Kidney capillary endothelial cell (primary cell): ENCODE data around the gene MEIS2.

ENCODE experiments used
- DNase-seq: peaks from one replicate; pipeline ENCODE4 v3.0.0-alpha.2; 2018; ENCODE audit warnings: low spot score

The MEIS2 gene

DNA sequence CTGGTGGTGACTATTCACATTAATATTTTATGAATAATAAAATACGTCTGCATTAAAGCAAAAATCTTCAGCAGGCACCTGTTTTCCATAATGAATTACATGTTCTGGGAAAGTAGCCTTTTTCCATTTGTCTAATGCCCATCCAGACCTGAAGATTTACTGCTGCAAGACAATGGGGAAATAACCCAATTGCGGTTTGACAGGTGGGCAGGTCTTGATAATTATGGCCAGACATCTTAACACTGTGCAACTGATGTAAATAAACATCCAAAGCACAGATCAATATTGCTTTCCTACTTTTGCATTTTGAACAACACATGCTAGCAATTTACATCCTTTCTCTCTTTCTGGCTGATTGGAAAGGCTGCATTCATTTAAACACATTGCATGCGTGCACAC is 173.9 kb downstream of the MEIS2 start:
- no peak for DNase-seq

DNA sequence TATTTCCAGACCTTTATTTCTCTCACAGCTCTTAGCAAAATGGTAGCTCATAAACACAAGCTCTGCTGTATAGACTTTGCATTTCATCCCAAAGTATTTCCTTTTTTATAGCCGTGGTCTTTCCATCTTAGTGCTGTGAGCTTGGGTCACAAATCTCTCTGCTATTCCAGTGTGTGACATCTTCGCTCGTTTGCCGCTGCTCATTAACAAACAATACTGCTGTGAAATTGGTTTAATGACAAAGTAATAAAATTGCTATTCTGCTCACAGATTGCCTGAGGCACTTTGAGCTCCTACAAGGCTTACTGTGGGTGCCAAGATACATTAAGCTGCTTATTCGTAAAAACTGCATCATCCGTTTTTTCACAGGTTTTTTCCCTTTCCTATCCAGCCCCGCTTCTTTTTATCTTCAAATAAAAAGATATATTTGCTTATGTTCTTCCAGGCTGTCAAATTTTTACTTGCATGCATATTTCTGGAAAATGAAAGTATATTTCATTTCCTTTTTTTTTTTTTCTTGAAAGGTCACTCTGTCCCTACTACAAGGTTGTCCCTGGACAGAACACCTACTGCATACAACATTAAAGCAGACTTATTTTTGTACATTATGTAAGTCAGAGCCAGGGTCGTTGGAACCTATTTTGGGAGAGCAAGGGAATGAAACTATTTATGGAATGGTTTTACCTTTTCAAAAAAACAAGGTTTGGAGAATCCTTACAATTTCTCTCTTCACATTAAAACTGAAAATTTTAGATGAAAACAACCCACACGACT is 174.5 kb downstream of the MEIS2 start:
- DNase-seq: no peak

DNA sequence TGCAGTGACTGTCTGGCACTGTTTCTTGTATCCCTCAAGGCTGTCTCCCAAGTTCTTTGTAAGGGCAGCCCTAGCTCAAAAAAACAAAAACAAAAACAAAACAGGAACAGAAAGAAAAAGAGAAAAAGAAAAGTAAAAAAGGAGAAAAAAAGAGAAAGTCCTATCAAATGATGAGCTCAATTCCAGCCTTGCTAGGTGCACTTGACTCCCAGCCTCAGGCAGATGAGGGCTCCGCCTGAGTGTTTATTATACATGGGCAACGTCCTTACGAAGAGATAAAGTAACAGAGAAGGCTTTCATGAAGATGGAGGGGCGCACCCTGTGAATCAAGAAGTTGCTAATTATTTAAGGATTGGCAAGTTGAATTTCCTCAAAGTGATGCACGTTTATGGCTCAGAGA is 175.3 kb downstream of the MEIS2 start:
- no peak for DNase-seq

DNA sequence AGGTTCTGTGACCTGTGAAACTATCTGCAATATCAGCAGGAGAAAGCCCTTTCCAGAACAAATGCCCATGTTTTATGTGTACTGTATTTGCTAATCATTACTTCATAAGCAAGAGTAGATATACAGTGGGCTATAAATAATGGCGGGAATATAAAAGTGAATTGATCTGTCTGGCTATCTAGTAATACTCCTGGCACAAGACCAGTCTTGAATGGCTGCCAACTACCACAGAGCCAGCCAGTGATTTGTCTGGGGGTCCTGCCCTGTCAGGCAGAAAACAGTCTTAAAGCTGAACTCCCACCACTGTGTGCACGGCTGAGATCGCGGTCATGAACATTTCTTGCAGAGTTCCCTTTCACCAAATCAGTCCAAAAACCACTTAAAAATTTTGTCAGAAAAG is 176.3 kb downstream of the MEIS2 start:
- DNase-seq: no peak

DNA sequence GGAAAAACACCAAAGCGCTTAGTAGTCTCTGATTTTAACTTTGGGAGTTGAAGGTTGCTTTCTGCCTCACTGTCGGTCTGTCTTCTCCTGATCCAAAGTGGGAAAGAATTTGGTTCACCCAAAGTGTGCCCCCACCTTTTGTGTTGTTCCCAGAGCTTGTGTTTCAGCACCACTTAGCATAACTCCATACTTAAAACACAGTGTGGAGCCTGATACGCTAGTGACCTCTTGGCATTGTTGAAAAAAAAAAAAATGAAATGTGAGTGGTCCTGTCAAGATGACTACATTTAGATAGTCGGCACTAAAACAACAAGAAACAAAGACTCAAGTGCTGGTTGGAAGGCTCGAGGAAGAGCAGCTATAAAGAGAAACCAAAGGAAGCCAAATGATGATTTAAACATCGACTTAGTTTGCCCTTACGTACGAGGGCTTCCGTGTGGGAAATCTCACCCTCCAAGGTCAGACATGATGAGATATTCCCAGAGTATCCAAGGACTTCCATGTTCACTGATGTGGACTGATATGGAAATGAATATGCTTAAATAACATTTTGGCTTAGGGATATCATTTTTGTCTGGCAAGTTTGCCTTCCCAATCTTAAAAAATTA is 178.8 kb downstream of the MEIS2 start:
- DNase-seq: no peak

DNA sequence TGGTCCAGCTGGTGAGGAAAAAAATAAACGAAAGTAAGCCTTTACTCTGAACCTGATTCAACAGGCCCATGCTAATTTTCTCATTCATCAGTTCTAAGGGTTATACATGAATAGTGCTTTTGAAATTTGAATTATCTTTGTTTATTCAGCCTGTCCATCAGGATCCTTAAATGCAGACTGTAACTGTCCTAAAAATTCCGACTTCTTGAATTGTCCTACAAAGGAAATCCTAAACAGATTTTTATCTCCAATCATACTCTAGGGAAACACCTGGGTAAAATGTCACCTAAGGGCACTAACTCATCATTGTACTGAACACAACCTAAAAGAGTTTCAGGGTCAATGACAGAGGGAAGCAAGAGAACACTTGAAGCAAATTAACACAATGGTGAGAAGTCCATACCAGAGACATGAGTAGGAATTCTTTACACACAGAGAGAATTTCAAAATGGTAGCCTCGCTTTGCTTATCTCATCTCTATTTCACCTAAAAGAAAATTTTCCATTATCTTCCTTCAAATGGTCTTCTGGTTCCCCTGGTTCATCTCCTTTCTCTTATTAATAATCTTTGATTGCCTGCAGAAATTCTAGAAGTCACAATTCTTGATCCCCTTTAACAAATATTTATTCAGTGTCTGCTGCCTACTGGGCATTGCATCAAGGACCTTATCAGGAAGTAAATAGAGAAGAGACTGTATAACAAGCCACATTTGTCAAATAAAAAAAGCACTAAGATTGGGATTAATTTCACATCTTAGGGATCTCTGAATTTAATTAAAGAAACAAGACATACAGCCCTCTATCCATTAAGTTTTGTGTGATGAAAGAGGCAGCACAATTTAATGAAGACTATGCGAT is 182.7 kb downstream of the MEIS2 start:
- no peak for DNase-seq

DNA sequence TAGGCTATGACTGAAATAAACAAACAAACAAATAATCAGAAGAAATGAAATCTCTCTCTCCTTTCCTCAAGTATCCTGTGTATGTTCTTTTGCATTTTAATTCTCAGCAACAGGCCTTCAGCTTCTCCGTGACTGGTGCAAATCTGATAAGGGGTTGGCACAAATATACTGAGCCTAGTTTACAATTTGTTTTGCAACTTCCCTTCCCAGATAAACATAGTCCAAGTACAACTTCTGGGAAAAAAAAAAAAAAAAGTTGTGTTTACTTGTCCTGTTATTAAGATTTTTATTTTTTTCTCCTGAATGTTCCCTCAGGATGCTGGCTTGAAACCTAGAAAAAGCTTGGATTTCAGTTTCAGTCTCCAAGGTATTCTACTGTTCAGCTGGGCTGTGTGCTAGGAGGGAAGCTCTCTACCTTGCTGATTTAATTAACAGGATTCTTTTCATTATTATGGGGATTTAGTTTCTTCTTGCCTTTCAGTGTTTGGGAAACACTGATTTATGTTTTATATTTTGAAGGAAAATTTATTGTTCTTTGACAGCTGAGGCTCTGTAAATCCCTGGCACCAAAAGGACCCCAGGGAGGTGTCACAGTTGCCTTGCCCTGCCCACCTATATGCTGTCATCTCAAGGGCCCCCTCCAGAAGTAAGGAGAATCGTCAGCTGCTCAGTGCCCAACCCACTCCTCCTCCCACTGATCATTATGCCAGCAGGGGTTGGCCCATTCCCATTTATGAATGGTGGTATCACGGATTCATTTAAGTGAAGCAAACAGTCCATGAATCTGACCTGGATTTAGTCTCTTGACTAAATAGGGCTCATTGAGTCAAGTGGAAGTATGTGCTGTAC is 185.2 kb downstream of the MEIS2 start:
- no peak for DNase-seq

DNA sequence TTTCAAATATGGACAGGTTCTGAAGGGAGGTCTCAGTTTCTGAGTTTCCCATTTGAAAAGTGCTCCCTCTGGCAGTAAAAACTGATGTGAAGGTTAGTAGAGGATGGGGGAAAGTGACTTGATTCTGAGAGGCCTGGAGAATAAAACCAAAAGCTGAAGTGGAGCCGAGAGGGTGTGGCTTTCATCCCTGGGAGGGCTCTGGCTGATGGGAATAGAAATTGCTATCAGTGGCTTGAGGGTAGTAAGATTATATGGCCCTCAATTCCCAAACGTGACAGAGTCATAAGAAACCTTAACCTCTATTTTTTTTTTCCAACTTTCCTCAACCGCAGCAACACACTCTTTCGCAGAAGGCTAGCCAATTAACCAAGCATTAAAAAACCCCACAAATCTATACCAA is 185.9 kb downstream of the MEIS2 start:
- DNase-seq: no peak

DNA sequence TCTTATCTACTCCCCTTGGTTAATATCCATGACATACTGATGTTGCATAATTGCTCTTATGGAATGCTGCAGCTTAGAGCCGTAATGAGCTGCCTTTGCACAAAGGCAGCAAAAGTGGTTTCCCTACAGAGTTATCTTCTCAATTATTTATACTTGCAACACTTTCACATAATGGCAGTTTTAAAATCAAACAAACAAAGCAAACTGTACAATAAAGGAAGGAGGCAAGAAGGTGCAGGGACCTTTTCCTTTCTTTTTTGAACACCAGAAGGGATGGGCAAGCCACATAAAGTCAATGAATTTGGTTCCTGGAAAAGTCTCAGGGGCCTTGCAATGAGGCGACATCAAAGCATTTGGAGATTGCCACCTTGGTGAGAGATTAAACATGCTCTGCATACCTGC is 188.0 kb downstream of the MEIS2 start:
- no peak for DNase-seq

DNA sequence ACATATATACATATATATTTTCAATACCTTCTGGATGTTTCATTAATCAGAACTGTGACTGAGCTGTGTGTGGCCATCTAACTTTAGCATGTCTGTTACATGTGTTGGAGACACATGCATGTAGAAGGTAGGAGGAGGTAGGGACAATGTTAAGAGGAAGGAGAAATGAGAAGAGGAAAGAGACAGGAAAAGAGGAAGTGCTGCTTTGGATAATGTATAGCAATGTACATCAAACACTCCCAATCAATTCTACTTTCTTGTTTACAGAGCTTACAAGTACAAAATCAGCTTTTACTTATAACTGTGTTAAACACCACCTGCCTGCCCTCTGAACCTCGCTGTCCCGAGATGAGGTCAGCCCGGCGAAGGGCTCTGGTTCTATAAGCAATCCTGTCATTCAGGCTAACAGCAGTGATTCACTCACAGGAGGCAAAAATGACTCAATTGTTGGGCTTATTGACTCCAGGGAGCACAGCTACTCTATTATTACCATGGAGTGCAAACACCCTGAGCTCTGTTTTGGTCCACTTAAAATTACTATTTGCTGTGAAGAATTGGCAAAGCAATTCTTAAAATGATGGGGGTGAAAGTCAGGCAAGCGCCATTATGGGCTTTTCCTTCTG is 188.9 kb downstream of the MEIS2 start:
- DNase-seq: peak; percentile 51

DNA sequence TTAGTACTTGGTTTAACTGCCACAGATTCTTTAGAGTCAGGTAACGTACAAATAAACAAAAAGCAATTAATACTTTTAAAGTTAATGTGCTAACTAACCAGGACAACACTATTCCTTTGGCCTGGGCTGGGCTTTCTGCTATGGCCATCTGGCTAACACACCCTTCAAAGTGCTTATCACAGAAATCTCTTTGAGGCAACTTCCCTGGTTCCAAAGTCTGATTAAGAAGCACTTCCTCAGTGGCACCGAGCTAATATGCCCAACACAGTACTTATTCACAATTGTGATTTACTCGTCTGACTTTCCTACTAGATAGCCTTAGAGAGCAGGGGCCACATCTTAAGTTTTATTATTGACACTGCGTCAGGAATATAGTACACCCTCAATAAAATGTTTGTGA is 191.4 kb downstream of the MEIS2 start:
- DNase-seq: no peak

DNA sequence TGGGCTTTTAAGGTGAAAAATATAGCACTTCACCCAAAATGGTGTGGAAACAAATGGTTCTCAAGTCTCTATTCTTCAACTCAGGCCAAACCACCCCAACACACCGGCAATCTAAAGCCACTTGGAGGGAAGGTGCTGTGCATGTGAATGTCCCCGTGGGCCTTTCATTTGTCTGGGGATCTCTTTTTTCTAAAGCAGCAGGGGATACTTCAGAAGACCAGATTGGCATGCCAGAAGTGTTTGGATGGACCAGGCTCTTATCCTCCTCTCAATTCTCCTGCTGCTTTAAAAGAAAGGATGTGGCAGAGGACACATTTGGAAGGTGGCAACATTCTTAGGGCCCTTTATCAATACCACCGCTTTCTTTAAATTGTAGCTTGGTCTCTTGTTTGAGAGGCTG is 193.1 kb downstream of the MEIS2 start:
- DNase-seq: no peak

DNA sequence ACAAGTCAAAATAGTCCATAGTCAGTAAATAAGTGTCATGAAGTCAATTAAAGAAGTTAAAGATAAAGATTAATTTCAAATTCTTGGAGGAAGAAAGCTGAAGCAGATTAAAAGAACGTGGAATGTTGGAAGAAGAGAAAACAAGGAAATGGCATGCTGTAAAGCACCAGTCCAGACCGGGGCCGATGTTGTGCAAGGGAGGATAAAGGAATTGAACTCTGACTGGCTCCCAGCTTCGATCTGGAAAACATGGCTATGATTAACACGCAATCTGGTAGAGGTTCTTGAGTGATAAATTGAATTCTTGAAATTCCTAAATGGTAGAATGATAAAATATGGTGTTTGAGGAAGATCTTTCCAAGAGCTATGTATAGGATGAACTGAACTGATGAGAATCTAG is 194.4 kb downstream of the MEIS2 start:
- DNase-seq: no peak

DNA sequence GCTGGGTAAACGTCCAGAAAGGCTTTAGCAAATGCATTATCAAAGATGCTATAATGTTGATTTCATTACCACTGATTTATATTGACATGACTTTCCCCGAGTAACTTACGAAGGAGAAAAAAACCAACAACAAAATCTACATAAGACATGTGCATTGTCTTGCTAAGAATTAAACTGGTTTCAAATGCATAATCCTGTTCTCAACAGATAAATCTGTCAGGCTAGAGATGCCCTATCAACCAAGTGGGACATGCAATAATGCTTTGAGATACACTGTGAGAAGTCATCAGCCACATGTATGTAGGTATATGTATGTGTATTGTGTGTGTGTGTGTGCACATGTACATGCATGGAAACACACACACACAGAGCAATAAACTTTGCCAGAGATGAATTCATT is 195.6 kb downstream of the MEIS2 start:
- no peak for DNase-seq

DNA sequence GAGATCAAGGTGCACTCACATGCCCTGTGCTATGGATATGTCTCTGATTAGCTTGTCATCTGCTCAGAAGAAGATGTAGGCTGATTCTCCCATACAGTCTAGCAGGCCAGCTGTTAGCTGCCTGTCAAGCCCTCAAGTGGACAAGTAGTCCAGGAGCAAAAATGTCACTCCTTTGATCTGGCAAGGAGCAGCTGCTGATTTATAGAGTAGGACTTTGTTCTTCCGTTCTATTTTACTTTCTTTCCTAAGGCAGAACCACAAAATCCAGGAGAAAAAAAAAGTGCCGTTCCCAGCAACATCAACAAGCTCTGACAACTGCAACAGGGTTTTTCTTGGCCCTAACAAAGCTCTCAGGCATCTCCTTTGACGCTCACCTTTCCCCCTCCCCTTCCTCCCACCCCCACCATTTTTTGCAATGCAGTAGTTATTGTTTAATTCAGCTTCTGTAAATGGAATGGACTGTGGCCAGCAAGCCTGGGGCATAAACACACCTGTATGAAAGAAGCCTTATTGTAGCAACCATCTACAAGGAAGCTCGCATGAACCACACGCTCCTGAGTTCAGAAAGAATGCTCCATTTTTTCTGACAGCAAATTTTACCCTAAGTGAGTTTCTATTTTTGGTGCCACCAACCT is 196.3 kb downstream of the MEIS2 start:
- no peak for DNase-seq

DNA sequence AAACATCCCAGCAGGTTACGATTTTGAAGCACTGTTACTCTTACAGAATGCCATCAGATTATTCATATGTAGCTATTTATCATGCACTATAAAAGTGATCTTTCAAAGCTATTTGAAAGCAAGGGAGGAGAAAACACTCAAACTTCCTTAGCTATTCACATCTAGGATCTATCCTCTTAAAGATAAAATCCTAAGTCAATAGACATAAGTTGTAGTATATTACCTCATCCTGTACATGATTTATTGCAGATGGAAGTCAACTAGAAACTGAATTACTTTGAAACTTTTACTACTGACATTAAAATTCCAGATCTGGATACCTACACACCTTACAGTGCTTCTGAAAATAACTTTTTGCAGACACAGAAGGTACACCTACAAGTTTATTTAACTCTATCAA is 197.2 kb downstream of the MEIS2 start:
- no peak for DNase-seq

DNA sequence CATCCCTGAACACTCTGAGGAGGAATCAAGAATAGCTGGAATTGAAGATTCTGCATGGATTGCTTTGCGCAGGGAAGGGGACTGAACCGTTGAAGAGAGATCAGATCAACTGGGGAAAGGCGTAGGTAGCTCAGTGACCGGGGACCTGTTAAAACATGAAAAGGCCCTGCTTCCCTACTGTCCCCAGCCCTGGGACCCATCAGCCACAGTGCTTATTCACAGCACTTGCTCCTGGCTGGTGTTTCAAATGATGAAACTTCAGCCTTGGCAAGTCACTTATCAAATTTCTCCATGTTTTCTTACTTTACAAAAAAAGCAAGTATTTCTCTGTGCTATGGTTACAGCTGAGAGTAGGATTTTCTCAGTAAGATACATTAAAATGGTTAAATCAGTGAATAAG is 199.3 kb downstream of the MEIS2 start:
- DNase-seq: no peak

DNA sequence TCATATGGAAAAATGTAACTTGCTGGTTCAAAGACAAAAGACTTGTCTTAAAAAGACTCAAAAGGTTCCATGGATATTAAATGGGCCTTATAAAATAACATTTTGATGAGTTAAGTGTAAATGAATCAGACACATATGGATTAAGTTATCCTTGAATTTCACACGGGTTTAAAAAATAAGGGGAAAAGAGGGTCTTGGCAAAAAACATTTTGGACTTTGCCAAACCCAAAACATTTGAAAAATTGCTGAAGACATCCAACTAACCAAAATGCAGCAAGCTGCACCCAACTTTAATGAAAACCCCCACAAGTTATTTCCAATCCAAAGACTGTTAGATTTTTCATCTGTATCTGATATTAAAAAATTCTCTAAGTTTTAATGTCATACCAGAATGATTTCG is 200.7 kb downstream of the MEIS2 start:
- no peak for DNase-seq

DNA sequence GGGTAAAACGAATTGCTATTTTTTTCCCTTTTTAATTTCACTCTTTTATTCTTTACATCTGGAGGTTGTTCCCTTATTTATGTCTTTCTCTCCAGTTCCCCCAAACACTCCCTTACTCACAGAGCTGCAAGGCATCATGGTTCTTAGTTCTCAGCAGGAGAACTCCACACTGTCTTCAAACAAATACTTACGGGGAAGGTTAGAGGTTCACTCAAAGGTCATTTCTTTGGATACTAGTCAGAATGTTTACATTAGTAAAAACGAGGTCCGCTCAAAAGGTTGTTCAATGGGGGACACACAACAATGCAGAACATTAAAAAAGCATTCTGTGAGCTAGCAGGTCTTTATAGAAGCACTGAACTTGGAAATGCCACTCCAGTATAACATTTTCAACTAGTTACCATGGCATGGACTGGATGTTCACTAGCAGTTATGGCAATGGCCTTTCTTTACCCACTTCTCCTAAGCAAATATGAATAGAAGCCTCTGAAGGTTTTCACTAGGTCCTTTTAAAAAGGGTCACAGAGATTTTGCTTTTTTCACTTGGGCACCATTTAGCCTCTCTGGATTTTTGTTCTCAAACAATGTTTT is 201.7 kb downstream of the MEIS2 start:
- no peak for DNase-seq

DNA sequence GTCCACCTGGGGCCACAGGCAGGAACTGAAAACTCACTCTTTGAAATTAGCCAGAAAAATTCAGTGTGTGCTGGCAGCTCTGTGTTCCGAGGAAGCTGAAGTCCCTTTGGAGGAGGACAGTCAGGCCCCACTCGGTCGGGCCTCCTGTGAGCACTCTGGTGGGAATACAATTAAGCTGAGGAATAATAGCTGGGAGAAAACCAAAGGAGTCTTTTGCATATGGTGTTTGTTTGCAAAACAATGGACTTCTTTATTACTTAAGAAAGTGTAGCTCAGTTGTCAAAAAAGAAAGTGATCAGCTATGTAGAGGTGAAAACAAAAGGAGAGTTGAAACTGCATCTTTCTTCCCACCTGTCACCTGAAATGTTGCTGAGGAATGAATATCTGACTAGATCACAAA is 202.5 kb downstream of the MEIS2 start:
- no peak for DNase-seq

DNA sequence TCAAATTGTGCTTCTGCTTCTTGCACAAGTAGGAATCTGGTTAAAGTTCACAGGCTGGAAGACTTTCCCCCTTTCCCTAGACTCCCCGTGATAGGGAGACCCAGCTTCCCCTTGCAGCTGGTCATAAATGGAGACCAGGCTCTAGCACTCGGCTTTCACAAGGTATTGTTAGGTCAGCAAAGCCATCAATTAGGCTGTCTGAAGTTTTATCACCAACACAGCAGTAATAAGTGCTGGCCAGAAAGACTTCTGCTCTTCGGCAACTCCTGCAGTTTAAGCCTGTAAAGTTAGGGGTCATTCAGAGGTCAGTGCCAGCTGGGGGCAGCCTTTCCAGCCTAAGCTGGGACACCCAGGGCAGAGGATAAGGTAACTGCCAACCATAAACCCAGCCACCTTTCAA is 203.4 kb downstream of the MEIS2 start:
- DNase-seq: no peak
